GM18951 (cell line): ENCODE measurements around the gene ADGRL3.

Experiments
- POLR2A ChIP-seq: IDR thresholded peaks from 4 replicates; pipeline ENCODE4 v1.6.1; 2011; ENCODE audit warnings: mild to moderate bottlenecking; ENCODE audit not compliant: insufficient read length, insufficient read depth; ENCODE audit errors: extremely low read depth
- in situ Hi-C: fragments of 300-500 bp; cut with MboI; formaldehyde crosslinking; loops from one replicate; pipeline ENCODE4 v1.12.0; 2022; ENCODE audit warnings: low sequenced_read_pairs, mixed read lengths, inconsistent platforms; ENCODE audit not compliant: unreplicated experiment

Gene ADGRL3

GRCh38 chr4:61864286-61864685, 664.2 kb downstream of the ADGRL3 start:
- in situ Hi-C loops, result no loop called here
- no peak for TF ChIP-seq POLR2A

- in situ Hi-C loops, result no loop called here
- TF ChIP-seq POLR2A, result no peak
These were observed 666.4 kb downstream of the ADGRL3 start for GRCh38 chr4:61866378-61867030.

- in situ Hi-C loops, result no loop called here
- TF ChIP-seq POLR2A, result no peak
These were observed 672.9 kb downstream of the ADGRL3 start for GRCh38 chr4:61872983-61873382.

GRCh38 chr4:61877266-61877665, 677.1 kb downstream of the ADGRL3 start:
- TF ChIP-seq POLR2A, result no peak
- in situ Hi-C loops, result no loop called here

GRCh38 chr4:61877893-61878292, 677.8 kb downstream of the ADGRL3 start:
- TF ChIP-seq POLR2A, result no peak
- in situ Hi-C loops, result no loop called here

- in situ Hi-C loops, result no loop called here
- no peak for TF ChIP-seq POLR2A
These were observed 682.3 kb downstream of the ADGRL3 start for GRCh38 chr4:61882381-61882780.

- in situ Hi-C loops, result no loop called here
- TF ChIP-seq POLR2A, result no peak
These were observed 686.0 kb downstream of the ADGRL3 start for GRCh38 chr4:61886131-61886530.

- TF ChIP-seq POLR2A, result no peak
- in situ Hi-C loops, result no loop called here
These were observed 689.0 kb downstream of the ADGRL3 start for GRCh38 chr4:61889117-61889516.

GRCh38 chr4:61890321-61890720, 690.2 kb downstream of the ADGRL3 start:
- in situ Hi-C loops, result no loop called here
- no peak for TF ChIP-seq POLR2A

- TF ChIP-seq POLR2A, result no peak
- in situ Hi-C loops, result no loop called here
These were observed 691.8 kb downstream of the ADGRL3 start for GRCh38 chr4:61891953-61892352.

- in situ Hi-C loops, result no loop called here
- TF ChIP-seq POLR2A, result no peak
These were observed 696.5 kb downstream of the ADGRL3 start for GRCh38 chr4:61896634-61897033.

- in situ Hi-C loops, result no loop called here
- TF ChIP-seq POLR2A, result no peak
These were observed 708.9 kb downstream of the ADGRL3 start for GRCh38 chr4:61909031-61909430.

- TF ChIP-seq POLR2A, result no peak
- in situ Hi-C loops, result no loop called here
These were observed 711.2 kb downstream of the ADGRL3 start for GRCh38 chr4:61911313-61911756.

GRCh38 chr4:61913619-61914018, 713.5 kb downstream of the ADGRL3 start:
- no peak for TF ChIP-seq POLR2A
- in situ Hi-C loops, result no loop called here

- no peak for TF ChIP-seq POLR2A
- in situ Hi-C loops, result no loop called here
These were observed 715.4 kb downstream of the ADGRL3 start for GRCh38 chr4:61915501-61915900.
